AG09319 (cell line): ENCODE results near the gene PCDHA1.

Source experiments
- DNase-seq: peaks from one replicate; pipeline ENCODE4 v3.0.0-alpha.2; 2010; ENCODE audit warnings: low read depth; ENCODE audit errors: extremely low read depth
- CTCF ChIP-seq: IDR thresholded peaks from 2 replicates; pipeline ENCODE4 v1.5.1; 2011; ENCODE audit warnings: low read depth, mild to moderate bottlenecking, inconsistent platforms, low read length, moderate library complexity

Gene PCDHA1

GRCh38 chr5:140977003-140977402, 191.1 kb downstream of the PCDHA1 start:
- TF ChIP-seq CTCF = no peak
- no peak for DNase-seq

DNA sequence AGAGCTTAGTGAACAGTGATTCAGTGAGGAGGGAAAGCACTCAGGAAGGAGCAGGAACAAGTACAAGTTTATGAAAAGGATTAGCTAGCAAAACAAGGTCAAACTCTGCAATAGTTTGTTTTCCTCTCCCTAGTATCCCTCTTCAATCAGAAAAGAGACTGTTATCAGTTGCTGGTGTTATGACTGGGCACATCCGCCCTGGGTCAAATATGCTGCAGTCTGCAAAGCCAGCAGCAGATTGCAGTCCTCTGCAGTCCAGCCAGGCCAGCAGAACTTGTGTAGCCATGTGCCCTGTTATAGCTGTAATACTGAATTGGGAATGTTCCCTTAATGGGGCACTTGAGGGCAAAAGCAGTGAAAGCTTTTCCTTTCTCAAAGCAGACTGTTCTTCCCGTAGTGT, 192.3 kb downstream of the PCDHA1 start:
- DNase-seq = no peak
- no peak for TF ChIP-seq CTCF

GRCh38 chr5:140978983-140979382, 193.0 kb downstream of the PCDHA1 start:
- no peak for TF ChIP-seq CTCF
- no peak for DNase-seq

DNA sequence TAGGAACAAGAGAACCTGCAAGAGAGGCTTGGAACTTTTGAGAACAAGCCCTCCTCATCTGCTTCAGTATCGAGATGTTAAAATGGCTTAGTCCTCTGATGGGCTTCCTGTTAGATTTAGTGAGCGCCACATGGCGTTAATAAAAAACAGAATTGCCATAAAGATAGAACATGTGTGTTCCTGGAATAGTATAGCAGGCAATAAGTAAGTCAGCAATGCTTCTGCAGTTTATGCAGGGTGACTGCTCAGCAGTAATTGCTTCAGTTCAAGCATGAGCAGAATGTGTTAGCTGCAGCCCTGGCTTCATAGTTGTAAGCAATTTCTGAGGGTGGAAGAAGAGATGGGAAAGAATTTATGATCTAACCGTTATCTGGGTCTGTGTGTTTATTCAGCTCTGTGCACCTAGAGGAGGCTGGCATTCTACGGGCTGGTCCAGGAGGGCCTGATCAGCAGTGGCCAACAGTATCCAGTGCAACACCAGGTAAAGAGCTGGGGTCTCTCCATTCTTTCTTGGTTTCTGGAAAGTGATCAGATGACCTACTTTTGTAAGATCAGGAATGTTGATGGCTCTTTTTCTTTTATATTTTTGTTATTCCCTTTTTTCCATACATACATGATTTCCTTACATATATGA, 196.3 kb downstream of the PCDHA1 start:
- DNase-seq = no peak
- TF ChIP-seq CTCF = no peak

GRCh38 chr5:140986117-140986521, 200.2 kb downstream of the PCDHA1 start:
- no peak for DNase-seq
- TF ChIP-seq CTCF = no peak

GRCh38 chr5:140988100-140988499, 202.2 kb downstream of the PCDHA1 start:
- no peak for TF ChIP-seq CTCF
- DNase-seq = no peak

DNA sequence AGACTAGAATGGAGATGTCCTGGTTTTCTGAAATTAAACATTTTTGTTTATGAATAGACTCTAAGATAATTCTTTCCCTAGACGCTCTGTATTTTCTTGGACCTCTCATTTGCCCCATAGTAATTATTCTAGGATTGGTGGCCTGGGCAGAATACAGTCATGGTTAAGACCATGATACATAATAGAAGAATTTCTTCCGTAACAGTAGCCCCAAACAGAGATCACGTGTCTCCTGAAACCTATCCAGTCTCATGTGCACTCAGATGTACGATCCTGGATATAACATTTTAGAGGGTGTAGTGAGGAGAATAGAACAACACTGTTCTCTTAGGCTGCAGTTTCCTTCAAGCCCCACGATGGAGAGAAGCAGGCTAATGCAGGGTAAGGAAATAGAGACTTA, 202.7 kb downstream of the PCDHA1 start:
- no peak for TF ChIP-seq CTCF
- DNase-seq = no peak
